IMR-90 (cell line): Measurements from ENCODE around the gene PMPCB.
"Not testable (repeated sequence)": the region's sequence is repeated elsewhere in the genome, so short reads cannot be mapped to it uniquely, and the experiment has no call there.

ENCODE experiments used
- ELK1 ChIP-seq: fragments of 150-350 bp; IDR thresholded peaks from 2 replicates; pipeline ENCODE4 v1.6.1; 2016; ENCODE audit warnings: low read depth, mild to moderate bottlenecking, low read length, moderate library complexity, borderline replicate concordance
- POLR2A ChIP-seq: IDR thresholded peaks from 2 replicates; pipeline ENCODE4 v1.6.1; 2012; ENCODE audit warnings: mild to moderate bottlenecking, low read depth, low read length
- USF2 ChIP-seq: fragments of 150-350 bp; IDR thresholded peaks from 2 replicates; pipeline ENCODE4 v1.6.1; 2017; ENCODE audit warnings: mild to moderate bottlenecking, antibody characterized with exemption, low read length, low read depth

GRCh38 chr7:103253699-103254506 is 43.3 kb upstream of the PMPCB start:
- TF ChIP-seq ELK1, USF2, POLR2A: not testable (repeated sequence)
